Measurements from ENCODE around the gene SLC25A1.

Gene SLC25A1

DNA sequence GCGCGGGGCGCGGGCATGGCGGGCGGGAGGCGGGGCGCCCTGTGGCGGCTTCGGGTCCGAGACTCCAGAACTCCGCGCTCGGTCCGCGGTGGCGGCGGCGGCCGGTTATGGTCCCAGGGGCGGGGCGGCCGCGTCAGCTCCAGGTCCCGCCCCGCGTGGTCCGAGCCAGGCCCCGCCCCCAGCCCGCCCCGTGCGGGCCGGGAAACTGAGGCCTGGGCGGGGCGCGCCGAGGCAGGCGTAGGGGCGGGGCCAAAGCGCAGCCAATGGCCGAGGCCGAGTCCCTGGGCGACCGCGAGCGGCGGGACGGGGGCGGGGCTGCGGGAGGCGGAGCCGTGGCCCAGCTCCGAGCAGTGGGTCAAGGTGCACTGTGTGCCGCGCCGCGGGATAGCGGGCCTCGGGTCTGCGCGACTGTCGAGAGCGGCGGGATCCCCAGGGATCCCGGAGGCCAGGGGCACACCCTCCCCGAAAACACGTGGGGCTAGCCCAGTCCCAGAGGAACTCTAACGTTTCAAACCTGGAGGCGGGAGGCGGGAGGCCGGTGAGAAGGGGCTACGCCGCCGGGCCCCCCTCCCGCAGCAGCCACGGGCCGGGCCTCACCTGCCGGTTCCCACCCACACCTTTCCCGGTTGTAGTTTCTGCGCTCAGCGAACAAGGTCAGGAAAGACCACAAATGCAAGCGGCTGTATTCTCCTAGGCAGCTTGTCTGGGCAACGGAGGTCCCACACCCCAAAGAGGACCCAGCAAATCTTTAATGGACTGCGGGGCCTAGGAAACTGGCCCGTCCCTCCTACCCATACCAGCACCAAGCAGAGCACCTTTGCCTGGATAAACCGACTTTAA lies at the start of gene SLC25A1:
Gene SLC25A1 (minus strand): TSS at position 80 of the 840 bp plus-strand sequence. CDS start 63 bp downstream, at position 17.
- peak; percentile 87 to 93 for DNase-seq

DNA sequence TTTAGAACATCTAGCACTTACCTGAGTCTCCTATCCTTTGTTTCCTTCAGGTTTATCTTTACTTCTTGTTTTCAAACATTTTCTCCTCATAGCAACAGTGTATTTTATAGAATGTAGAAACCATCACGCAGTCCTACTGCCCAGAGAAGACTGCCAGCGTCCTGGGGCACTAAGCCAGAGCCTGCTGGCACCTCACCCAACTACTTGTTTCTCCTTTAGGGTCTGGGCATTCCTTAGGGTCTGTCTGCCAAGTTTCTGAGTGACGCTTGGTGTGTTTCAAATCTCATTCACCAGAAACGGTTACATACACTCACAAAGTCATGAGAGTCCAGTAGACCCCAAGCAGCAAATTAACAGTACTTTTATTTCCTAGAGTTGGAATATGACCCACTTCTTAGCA lies 49.6 kb upstream of the SLC25A1 start:
- DNase-seq, result no peak

DNA sequence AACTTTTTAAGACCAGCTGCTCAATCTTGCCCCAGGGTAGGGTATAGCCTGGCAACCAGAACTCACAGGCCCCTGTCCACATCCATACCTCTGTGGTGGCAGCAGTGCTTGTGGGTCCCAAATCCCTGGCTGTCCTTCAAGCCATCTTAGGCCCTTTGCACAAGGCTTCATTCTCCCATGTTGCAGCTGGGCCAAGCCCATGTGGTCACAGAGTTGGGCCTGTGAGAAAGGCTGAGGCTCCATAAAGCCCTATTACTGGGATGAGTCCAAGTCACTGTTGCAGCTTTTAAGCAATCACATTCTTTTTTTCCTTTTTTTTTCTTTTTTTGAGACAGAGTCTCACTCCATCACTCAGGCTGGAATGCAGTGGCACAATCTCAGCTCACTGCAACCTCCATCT lies 47.9 kb upstream of the SLC25A1 start:
- no peak for DNase-seq

DNA sequence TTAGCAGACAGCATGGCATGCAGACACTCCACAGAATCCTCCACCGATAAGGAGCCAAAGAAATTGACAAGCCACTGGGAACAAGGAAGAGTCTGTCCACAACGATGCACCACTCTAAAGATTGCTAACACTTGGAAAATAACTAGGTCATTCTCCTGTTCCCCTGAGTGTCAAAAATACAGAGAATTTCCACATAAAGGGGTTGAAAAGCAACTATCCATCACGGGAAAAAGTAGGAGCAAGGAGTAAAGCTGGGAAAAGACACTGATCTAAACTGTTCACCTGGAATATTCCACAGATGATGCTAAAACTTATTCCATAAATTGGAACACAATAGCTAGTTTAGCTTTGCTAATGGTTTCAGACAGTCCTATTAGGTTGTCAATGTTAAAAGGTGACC lies 47.0 kb upstream of the SLC25A1 start:
- DNase-seq, result no peak

DNA sequence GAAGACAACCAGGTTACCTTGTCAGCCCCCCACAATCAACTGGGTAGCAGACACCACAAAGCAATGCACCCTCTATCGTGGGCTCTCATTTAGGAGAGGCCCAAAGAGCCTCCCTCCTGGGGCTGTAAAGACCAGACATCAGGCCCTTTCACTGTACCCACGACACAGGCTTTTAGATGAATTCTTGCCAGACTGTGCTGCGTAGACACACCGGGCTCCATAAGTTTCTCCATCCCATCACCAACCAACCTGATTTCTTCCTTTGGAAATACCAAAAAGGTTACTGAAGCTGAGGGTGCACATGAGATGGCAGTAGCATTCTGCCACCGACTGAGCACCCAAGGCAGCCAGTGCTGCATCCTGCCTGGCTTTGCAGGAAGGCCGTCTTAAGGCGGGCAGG lies 46.4 kb upstream of the SLC25A1 start:
- DNase-seq, result no peak

DNA sequence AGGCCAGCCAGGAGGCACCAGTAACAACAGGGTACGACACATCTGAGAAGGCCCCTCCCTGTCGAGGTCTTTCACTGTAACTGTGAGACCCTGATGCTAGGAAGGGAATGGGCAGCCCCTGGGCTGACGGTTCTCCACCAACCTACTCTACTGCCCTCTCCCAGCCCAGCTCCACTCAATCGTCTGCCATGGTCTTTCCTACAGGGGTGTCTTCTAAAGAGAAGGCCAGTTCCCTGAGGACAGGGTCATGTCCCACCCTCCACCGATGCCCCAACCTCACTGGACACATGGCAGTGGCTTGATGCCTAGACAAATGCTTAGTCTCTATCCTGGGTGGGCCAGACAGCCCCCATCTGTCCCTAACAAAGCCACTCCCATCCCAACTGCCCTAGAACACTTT lies 46.0 kb upstream of the SLC25A1 start:
- DNase-seq, result no peak

DNA sequence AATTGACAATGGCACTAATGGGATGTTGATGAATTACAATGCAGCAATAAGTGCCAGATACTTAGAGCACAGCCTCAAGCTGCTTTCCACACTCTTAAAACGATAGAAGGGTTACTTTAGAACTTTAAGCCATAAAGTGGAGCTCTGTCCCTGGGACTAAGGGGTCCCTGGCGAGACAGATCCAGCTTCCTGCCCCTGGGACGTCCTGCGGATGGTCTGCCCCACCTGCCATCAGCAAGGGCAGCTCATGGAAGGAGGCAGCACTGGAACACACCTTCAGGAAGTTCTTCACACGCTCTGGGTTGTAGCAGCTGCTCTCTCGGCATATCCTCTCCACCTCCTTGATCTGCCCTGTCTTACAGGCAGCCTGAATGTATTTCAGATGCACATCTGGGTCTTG lies 45.1 kb upstream of the SLC25A1 start:
- no peak for DNase-seq

DNA sequence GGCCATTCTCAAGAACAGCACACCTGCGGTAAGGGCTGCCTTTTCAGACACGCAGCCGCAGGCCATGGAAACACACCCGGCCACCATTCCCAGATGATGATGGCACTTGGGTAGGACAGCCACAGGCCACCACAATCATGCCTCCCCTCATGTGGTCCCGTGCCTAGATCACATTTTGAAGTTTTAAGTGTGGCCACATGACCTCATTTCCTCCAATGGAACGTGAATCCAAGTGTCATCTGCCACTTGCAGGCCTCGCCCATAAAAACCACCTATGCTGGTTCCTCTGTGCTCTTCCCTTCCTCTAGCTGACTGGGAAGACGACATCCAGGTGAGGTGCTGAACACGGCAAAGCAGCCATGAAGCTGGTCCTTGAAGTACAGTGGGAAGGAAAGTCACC lies 44.6 kb upstream of the SLC25A1 start:
- DNase-seq, result no peak

DNA sequence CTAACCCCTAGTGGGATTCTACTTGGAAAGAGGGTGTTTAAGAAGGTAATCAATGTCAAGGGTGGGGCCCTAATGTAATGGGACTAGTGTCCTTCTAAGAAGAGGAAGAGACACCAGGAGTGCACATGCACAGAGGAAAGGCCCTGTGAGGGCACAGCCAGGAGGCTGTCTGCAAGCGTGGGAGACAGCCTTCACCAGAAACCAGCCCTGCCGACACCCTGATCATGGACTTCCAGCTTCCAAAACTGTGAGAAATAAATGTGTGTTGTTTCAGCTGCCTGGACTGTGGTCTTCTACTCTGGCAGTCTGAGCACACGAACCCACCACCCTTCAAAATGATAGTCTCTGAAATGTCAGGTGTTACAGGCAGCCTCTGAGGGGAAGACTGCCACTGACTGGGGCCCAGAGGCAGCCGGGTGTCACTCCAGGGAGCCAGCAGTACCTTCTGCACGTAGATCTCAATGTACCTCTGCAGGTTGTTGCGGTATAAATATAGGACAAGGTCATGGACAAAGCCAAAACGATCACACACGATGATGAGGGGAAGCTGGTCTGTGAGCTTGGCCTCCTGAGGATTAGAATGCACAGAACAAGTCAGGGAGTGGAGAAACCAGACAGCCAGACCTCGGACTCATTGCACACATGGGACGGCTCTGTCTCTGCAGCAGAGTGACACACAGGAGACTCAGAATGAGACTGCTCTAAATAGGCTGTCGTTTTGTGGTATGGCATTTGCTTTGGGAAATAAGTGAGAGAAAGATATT lies 43.9 kb upstream of the SLC25A1 start:
- DNase-seq, result no peak

DNA sequence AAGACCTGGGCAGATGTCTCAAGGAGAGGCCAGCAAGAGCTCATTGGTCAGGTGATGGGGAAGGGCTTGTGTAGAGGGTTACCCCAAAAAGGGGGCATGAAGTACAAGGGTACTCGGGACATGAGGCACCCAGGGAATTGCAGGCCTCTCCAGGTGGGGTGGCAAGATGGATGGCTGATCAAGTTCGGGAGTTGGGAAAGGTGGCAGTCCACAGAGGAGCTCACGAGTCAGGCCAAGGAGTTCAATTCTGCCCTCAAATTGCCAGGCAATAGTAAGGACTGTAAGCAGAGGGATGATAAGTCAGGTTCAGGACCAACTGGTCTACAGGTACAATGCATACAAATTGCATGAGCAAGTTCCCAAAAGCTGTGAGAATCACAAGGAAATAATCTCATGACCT lies 42.3 kb upstream of the SLC25A1 start:
- DNase-seq, result no peak

DNA sequence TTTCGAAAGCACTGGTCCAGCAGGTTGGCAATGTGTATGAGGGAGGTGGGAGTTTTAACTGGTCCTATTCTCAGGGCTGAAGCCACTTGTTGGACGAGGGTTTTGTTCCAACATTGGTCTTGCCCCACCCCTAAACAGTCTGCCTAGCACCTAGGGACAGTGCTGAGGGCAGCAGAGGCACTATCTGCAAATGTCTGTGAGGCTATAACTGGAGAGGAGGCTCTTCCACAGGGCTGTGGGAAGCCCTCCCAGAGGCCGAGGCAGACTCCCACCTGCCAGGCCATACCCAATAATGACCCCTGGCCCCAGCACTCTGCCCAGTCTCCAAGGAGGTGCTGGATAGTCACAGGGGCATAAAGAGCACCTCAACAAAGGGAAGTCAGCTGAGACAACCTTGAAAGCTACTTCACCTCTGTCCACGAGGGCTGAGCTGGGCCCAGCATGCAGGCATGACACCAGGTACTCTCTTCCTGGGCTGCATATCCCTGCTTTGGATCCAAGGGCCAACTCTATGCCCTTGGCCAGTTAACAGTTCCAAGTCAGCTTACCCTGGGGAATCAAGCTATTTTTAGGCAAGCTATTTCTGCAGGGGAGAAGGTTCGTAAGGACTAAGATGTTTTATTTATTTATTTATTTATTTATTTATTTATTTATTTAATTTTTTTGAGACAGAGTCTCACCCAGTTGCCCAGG lies 40.2 kb upstream of the SLC25A1 start:
- DNase-seq, result no peak

DNA sequence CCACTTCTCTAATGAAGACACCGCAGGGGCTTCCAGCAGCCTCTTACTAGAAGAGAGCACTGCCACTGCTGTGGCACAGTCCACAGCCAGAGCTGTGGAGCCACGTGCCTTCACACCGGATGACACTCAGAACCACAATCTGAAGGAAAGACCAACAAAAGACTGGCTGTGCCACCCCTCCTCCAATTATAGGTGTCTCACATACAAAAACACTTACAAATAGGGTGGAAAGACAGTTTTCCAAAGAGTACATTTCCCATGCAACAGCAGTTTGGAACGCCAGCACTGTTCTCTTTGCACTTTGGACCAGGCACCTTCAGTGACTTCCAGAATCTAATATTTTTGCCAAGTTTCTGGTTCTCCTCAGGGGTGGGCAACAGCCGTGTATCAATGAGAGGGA lies 38.0 kb upstream of the SLC25A1 start:
- DNase-seq, result no peak

DNA sequence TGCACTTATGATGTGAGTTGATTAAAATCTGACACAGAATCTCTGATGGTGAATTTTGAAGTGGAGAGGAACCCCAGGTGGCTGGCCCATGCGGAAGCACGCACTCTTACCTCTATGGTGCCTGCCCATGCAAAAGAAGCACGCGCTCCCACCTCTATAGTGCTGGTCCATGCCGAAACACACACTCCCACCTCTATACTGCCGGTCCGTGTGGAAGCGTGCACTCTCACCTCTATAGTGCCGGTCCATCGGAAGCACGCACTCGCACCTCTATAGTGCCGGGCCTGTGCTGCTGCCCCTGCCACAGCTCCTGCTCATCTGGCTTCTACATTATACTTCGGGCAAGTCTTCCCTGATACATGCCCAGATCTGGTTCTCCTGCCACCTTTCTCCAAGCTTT lies 36.8 kb upstream of the SLC25A1 start:
- DNase-seq, result no peak

DNA sequence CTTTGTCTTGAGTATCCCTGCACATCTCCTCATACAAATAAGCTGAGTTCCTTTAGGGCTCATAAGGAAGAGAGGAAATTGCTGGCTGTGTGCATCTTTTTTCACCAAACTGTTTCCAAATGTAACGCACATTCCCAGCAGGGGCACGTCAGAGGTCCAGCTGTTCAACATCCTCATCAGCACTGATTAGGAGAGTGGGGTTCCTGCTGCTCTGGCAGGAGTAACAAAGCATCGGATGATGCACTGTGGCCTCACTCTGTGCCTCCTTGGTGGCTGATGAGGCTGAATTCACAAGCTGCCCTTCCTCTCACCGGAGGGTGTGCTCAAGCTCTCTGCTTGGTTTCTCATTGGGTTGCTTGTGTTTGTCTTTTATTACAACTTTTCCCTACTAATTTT lies 35.5 kb upstream of the SLC25A1 start:
- DNase-seq, result no peak

DNA sequence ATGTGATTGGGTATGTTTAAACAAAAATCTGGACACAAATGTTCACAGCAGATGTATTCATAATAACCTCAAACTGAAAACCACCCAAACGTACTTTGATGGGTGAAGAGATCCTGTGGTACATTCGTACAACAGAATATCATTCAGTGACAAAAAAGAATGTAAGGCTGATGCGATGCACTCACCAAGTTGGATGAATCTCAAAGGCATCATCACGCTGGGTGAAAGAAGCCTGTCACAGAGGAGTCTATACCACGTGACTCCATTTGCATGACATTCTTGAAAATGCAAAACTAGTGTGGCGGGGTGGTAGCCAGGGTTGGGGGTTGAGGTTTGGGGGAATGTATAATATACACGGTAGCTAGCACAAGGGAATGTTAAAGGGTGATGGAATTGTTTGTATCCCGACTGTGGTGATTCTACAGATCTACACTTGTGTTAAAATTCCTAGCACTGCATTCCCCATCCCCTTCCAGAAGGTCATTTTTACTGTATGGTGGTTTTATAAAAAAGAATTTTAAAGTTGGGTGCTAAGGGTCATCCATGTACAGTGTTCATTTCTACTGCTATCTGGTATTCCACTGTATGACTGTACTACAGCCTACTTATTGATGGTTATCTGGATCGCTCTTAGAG lies 35.0 kb upstream of the SLC25A1 start:
- no peak for DNase-seq

DNA sequence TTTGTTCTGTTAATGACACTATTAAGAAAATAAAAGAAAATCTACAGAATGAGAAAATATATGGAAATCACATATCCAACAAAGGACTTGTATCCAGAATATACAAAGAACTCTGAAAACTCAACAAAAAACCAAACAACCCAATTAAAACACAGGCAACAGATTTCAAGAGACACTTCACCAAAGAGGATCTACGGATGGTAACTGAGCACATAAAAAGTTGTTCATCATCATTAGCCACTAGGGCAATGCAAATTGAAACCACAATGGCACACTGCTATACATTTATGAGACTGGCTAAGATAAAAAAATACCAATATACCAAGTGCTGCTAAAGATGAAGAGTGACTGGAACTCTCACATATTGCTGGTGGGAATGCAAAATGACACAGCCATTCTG lies 34.5 kb upstream of the SLC25A1 start:
- DNase-seq, result no peak

DNA sequence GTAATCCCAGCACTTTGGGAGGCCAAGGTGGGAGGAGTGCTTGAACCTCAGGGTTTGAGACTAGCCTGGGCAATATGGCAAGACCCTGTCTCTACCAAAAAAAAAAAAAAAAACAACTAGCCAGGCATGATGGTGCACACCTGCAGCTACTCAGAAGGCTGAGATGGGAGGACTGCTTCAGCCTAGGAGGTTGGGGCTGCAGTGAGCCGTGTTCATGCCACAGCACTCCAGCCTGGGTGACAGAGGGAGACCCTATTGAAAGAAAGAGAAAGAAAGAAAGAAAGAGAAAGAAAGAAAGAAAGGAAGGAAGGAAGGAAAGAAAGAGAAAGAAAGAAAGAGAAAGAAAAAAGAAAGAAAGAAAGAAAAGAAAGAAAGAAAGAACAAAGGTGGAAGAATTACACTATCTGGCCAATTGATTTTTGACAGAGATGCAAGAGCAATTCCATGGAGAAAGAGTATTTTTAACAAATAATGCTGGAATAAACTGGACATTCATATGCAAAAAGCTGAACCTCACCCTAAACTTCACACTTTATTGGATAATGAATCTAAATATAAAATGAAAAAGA lies 33.9 kb upstream of the SLC25A1 start:
- DNase-seq, result no peak

DNA sequence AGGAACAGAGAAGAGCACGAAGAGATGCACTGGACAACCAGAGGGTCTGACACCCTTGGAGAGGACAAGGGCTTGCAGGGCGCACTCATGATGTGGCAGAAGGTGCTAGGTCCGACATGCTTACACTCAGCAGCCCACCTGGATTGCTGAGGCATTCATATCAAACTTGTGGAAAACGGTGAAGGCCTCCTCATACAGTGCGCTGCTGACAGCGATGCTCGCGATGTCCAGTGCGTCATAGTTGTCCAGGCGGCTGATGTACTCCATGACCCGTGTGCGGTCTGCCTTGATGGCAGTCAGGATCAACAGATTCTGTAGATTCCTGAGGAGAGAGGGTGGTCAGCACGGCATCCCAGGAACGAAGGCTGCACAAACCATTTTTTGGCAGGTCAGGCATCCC lies 31.7 kb upstream of the SLC25A1 start:
- no peak for DNase-seq

DNA sequence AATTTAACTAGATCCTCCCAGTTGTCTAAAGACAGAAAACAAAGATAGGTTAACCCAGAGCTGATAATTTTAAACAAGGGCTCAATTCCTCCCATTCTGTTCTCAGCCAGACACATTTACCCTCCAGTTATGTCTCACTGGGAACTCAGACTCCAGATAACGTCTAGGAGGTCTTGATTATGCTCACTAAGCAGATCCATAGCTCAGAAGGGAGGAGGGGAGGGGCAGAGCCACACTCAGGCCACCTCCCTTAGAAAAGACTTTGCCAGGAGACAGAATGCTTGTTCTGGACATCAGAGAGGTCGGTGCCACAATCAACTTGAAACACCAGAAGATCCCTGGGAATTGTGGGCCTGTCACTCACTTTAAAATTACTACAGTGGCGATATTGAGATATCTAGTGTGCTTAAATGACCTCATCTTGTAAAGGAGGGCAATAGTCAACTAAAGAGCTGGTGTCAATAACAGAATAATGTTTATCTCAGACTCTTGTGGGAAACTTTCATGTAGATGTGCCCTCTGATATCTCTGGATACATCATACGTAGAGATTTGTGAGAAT lies 29.8 kb upstream of the SLC25A1 start:
- DNase-seq, result no peak

DNA sequence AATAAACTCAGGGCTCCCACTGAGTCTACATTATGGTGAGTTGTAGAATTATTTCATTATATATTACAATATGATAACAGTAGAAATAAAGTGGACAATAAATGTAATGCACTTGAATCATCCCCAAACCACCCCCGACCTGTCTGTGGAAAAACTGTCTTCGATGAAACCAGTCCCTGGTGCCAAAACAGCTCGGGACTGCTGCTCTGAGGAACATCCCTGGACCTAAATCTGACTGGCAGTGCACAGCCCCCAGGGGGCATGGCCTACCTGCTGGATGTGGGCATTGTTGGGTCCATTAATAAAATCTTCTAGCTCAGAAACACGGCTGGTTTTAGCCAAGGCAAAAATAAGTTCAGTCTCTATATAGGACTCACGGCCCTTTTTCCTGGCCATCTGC lies 29.3 kb upstream of the SLC25A1 start:
- no peak for DNase-seq

DNA sequence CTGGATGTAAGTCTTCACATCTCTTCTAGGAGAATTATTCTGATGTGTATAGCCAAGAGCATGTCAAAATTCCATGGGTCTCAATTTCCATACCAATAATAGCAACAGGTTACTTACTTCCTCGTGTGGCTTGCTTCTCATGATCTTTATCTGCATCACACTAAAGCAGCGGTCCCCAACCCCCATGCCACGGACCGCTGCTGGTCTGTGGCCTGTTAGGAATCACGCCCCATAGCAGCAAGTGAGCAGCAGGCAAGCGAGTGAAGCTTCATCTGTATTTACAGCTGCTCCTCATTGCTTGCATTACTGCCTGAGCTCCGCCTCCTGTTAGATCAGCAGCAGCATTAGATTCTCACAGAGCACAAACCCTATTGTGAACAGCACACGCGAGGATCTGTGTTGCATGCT lies 28.9 kb upstream of the SLC25A1 start:
- DNase-seq, result no peak

DNA sequence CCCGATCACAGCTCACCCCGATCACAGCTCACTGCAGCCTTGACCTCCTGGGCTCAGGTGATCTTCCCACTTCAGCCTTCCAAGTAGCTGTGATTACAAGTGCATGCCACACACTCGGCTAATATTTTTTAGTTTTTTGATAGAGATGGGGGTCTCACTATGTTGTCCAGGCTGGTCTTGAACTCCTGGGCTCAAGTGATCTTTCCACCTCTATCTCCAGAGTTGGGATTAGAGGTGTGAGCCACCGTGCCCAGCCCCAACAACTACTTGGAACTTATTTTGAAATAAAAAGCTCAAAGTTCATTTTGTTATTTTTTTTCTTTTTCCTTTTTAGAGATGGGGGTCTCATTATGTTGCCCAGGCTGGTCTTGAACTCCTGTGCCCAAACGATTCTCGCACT lies 27.8 kb upstream of the SLC25A1 start:
- DNase-seq, result no peak

DNA sequence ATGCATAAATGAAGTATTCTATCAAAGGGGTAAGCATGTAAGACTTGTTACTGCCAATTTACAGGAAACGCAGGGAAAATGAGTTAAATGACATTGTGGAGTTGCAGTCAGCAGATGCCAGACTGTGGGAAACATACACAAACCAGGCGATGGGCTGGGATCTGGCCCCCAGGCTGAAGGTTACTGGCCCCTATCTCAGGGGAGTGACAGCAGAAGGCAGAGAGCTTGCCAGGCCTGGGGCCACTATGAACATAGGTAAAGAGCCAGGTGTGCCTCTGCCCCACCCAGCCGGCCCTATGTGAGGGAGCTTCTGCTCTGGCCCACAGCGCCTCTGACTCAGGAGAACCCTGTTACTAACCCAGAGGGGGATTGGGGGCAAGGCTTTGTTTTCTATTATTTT lies 26.1 kb upstream of the SLC25A1 start:
- no peak for DNase-seq
